HG03521 (cell line): Measurements from ENCODE around the gene KRTAP3-3.

ENCODE experiments used
- ATAC-seq: cut with Tn5 transposase; IDR thresholded peaks from one replicate; pipeline ENCODE4 v1.9.1; 2021; ENCODE audit warnings: mild to moderate bottlenecking, moderate library complexity; ENCODE audit not compliant: unreplicated experiment

The KRTAP3-3 gene

DNA sequence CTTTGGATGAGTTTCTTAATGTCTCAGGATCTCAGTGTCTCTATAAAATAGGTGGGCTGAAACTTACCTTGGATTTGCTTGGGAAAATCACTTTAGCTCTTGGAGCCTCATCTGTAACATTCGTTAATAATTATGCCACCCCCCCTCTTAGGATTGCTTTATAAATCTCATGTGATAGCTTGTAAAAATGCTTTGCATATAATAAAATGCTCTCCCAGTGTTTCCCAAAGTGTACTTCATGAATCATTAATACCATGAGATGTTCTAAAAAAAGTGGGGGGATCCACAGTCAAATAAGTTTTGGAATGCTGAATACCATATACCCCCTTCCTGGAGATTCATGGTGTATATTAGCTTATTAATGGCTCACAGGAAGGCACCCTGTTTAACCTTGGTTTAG is 32.4 kb downstream of the KRTAP3-3 start:
- no peak for ATAC-seq

DNA sequence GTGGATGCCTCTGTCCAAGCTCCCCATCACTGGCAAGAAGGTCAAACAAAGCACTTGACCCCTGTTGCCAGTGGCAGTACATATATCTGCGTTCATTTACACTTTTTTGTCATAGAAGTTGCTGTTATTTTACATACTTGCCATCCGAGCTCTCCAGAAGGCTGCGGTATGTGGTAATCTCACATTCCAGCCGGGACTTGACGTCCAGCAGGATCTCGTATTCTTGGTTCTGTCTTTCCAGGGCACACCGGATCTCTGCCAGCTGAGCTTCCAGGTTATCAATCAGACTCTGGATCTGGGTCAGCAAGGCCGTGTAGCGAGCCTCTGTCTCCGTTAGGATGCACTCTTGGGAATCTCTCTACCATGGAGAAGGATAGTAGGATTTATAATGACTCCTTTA is 33.8 kb downstream of the KRTAP3-3 start:
- no peak for ATAC-seq

DNA sequence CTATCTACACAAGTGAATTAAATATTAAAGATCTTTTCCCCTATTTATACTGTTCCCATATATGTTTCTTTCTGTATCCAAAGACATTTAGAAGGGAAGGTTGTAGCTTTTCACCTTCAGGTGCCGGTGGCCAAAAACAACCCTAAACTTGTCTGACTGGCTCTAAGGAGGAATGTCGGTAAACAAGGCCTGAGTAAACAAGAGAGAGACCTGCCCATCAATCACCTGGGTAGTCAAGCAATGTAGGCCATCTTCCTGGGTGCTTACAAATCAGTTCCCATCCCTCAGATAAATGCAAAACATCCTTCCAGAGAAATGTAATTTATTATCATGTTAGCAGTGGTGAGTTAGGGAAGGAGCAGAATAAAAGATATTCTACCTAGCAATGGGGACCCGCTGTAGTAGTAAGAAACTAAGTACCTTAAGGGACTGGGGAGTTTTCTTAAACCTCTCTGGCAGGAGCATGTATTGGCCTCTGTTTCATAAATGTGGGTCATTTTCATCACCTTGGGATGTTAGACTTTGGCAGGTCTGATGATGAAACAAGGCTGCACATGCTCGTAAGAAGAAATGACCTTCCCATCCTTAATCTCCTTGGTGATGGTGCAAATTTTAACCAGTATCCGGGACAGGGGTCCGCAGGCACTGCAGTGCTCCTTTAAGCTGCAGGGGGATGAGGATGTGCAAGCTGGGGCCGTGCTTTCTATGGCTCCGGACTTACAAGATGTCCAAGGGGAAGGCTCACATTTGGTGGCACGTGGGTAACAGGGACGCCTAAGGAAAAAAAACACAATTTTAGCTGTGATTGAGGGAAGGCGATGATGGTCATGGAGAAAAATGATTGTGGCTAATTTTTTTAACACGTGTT is 35.6 kb downstream of the KRTAP3-3 start:
- no peak for ATAC-seq

DNA sequence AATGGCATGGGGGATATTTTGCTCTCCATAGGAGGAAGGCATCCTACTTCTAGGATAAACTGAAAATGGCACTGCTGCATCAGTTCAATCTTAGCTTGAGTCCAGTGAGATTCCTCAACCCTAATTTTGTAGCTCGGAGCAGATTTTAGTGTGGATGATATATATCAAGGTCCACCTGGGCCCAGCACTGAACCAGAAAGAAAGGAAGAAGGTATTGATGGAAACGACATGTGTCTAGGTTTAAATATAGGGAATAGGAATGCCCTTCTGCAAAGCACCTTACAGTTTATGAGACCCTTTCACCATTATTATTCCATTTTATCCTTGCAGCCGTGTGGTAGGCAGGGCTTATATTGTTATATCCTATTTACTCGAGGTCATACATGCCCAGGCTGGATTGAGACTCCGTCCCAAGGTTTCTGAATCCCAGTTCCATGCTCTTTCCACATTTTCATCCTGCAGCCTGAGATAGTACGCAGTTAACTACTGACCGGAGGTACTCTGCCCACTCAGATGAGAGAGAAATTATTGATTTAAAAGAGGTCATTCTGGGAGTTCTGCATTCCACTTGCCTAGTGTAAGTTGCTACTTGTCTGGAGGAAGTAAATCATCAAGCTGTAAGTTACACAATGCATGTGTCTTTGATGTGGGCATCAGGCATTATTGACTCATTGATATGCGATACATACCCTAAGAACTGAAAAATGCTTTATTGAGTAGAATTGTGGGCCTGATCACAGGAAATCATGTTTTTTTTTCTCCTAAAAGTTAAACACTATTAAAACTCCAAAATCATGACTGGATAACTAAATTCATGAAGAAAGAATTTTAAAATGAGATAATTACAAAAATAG is 37.3 kb downstream of the KRTAP3-3 start:
- ATAC-seq, result no peak

DNA sequence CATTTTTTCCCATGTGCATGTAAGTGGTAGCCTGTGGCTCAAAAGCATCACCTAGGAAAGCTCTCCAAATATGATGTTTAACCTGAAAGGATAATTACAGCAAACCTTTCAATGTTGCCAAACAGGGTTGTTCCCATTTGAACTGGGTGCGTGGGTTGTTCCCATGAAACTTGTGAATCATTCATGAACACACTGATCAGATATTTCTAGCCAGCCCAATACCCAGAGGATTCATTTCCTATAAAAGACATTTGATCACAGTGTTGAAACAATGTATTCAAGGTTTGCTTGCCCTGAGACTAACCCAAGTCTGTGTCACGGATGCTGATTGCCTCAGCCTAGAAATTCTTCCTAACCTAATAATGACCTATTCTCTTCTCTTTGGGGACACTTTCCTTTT is 40.1 kb downstream of the KRTAP3-3 start:
- ATAC-seq, result no peak

DNA sequence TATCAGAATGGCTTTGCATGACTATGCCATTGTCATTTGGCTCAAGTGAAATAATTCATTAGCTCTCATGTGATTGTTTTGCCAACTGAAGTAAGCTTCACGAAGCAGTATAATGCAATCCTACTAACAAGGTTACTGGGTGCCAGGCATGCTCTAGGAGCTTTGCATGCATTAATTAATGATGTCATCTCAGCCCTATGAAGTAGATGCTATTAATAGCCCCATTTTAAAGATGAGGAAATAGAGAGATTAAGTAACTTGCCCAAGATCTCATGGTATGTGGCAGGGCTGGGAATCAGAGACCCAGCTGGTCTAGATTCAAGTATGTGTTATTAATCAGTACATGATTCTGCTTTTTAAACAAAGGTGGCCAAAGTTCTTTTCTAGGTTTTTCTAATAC is 41.3 kb downstream of the KRTAP3-3 start:
- no peak for ATAC-seq

DNA sequence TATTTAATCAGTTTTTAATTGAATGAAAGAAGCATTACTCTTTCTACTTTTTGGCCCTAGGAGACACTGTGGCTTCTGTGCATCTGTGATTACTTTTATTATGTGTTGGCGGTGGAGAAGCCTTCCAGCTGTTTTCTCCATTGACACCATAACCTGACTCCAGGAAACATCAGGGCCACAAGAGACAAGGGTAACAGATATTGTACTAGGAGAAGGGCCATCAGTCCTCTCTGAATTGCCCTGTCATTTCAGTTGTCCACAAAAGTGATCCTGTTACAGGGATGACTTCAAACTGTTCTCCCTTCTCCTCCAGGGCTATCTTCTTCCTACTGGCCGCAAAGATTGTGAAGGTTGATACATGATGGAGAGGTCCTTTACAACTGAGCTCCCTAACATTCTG is 41.8 kb downstream of the KRTAP3-3 start:
- no peak for ATAC-seq

DNA sequence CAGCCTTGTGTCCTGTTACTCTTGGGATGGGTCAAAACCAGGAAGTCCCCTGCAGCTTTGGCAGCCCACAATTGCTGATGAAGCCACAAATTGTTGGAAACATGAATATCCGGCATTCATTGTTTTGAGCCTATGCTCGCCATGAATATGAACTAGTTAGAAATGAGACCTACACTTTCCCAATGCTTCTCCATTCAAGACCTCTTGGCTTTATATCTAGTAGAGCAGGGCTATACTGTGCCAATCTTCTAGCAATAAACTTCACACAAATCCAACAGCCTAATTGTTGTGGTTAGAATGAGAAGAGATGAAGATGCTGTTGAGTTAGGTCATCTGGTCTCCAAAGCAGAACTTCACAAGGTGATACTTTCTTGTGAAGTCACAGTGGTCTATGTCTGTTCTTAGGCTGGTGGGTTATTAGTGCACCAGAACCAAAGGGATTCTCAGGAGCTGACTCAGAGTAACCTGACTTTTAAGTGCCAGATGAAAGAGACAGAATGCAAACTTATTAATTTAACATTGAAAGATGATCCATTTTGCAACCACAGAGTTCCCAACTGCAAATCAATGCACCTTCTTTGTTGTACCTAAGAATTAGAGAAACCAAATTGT is 42.8 kb downstream of the KRTAP3-3 start:
- ATAC-seq, result no peak

DNA sequence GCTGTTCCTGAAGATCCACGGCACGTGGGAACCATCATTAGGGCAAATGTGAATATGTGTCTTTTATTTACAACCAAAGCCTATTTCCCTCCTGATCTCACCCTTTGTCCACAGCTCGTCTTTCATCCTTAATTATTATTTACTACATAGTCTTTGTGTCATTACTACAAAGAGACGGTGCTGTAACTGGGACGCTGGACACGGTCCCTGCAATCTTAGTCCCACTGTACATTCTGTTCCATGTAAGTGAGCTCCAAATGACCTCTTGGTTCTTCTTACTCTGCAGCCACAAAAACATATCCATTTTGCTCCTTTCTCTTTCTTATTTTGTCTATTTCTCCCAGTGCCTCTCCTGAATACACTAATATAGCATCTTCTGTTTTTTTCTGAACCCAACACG is 43.8 kb downstream of the KRTAP3-3 start:
- ATAC-seq, result no peak

DNA sequence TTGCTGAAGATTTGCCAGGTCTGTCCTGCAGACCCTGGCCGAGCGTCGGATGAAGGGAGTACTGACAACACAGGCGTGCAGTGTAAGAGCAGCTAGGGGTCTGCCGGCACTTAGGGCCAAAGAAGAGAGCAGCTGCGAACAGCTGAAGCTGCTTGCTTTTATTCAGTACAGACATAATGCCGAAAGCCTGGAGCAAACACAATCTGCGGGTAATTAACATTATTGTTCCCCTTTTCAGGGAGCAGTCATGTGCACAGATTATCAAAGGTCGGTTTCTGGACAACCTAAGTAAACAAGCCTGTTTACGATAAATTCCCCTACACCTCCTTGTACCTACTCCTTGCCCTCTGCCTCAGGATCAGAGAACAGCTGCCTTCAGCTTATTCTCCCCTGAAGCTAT is 44.5 kb downstream of the KRTAP3-3 start:
- no peak for ATAC-seq

DNA sequence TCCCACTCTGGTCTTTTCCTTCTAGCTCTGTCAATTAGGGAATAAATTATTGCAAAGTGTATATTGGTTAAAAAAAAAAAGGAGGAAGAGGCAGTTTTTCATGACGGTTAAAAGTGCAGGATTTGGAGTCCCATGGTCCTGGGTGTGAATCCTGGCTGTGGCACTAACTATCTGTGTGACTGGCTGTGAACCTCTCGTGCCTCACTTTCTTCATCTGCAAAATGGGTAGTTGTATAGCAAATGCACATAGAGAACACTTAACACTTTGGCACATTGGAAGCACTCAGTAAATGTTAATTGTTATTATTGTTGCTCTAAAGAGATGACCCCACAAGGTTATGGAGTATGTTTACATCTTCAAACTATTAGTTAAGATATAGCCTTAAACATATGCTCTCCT is 46.0 kb downstream of the KRTAP3-3 start:
- no peak for ATAC-seq

DNA sequence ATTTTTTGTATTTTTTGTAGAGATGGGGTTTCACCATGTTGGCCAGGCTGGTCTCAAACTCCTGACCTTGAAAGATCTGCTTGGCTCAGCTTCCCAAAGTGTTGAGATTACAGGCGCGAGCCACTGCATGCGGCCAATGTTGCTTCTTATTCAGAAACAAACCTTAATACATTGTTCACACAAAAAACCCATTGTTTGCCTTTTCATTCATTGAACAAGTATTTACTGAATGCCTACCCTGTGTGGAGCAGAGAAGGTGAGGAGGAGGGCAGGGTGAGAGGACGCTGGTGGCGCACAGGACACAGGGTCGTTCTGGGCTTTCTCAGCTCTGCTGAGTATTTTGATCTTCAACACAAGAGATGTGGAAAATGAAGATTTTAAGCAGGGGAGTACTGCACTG is 48.5 kb downstream of the KRTAP3-3 start:
- no peak for ATAC-seq

DNA sequence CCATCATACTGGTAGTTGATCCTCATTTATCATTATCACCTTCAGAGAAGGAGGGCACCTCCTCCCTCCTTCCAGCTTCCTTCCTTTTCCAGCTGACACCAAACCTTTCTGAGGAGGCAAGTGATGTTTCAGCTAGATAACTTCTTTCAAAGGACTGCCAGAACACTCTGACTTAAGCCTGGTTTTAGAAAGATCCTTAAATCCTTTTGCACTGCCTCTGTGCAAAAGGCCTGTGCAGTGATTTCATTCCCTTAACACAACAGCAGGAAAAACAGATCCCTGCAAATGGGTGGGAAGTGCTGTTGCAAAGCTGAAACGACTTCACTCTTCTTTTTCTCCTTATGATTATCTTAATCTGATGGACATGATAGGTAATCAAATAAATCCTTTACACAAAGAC is 49.4 kb downstream of the KRTAP3-3 start:
- no peak for ATAC-seq
